IPS-18a (cell line): ENCODE measurements around the gene ZNF81.
"Not testable (repeated sequence)": the region's sequence is repeated elsewhere in the genome, so short reads cannot be mapped to it uniquely, and the experiment has no call there.

Source experiments
- H3K27ac ChIP-seq: one replicate; pipeline ENCODE4 v1.5.1; 2013; ENCODE audit warnings: low read length
- H3K27me3 ChIP-seq: one replicate; pipeline ENCODE4 v1.6.1; 2013; ENCODE audit warnings: mild to moderate bottlenecking, low read length; ENCODE audit not compliant: control insufficient read depth, insufficient read depth
- H3K36me3 ChIP-seq: one replicate; pipeline ENCODE4 v1.6.1; 2013; ENCODE audit warnings: low read depth, low read length; ENCODE audit not compliant: control insufficient read depth
- H3K4me1 ChIP-seq: one replicate; pipeline ENCODE4 v1.6.1; 2013; ENCODE audit warnings: low read depth, low read length; ENCODE audit not compliant: control insufficient read depth
- H3K4me3 ChIP-seq: one replicate; pipeline ENCODE4 v1.5.1; 2013; ENCODE audit warnings: low read length
- H3K9ac ChIP-seq: one replicate; pipeline ENCODE4 v1.6.1; 2013; ENCODE audit warnings: mild to moderate bottlenecking, low read length, moderate library complexity
- H3K9me3 ChIP-seq: one replicate; pipeline ENCODE4 v1.6.1; 2013; ENCODE audit warnings: low read depth, low read length; ENCODE audit not compliant: control insufficient read depth

Gene ZNF81

GRCh38 chrX:47936224-47936939 is 99.7 kb downstream of the ZNF81 start:
- Histone ChIP-seq H3K36me3 (no peaks in the 10 kb centered on the region), H3K4me1 (peaks cover 6% of the 10 kb centered on the region), H3K9ac (no peak overlapping the region), H3K27ac (no peak overlapping the region), H3K27me3 (no peaks in the 10 kb centered on the region), H3K9me3 (peaks cover 21% of the 10 kb centered on the region), H3K4me3 (no peak overlapping the region)

GRCh38 chrX:47936940-47937317 is 100.2 kb downstream of the ZNF81 start:
- Histone ChIP-seq H3K9me3 (peaks cover 21% of the 10 kb centered on the region), H3K27ac (no peak overlapping the region), H3K4me3 (no peak overlapping the region), H3K36me3 (no peaks in the 10 kb centered on the region), H3K9ac (no peak overlapping the region), H3K27me3 (no peaks in the 10 kb centered on the region), H3K4me1 (peaks cover 6% of the 10 kb centered on the region)

- Histone ChIP-seq H3K36me3 (no peaks in the 10 kb centered on the region), H3K4me3 (no peak overlapping the region), H3K9ac (no peak overlapping the region), H3K27ac (no peak overlapping the region), H3K4me1 (peaks cover 6% of the 10 kb centered on the region), H3K9me3 (peaks cover 16% of the 10 kb centered on the region), H3K27me3 (no peaks in the 10 kb centered on the region)
Measured at GRCh38 chrX:47940448-47940847, 103.7 kb downstream of the ZNF81 start.

- no peaks in the 10 kb centered on the region for H3K36me3 ChIP-seq
- no peaks in the 10 kb centered on the region for H3K27me3 ChIP-seq
- no peak overlapping the region for H3K4me3 ChIP-seq
- H3K4me1 ChIP-seq: peaks cover 3% of the 10 kb centered on the region
- peaks cover 16% of the 10 kb centered on the region for H3K9me3 ChIP-seq
- H3K9ac ChIP-seq: no peak overlapping the region
- H3K27ac ChIP-seq: no peak overlapping the region
Measured at GRCh38 chrX:47941423-47941822, 104.7 kb downstream of the ZNF81 start.

GRCh38 chrX:47955295-47955694 is 118.6 kb downstream of the ZNF81 start:
- H3K4me1 ChIP-seq, H3K27ac ChIP-seq, H3K36me3 ChIP-seq, H3K4me3 ChIP-seq, H3K9ac ChIP-seq, H3K27me3 ChIP-seq: not testable (repeated sequence)
- peaks cover 11% of the 10 kb centered on the region for H3K9me3 ChIP-seq

- Histone ChIP-seq H3K9ac (no peak overlapping the region), H3K4me3 (no peak overlapping the region), H3K27ac (no peak overlapping the region), H3K9me3 (peaks cover 10% of the 10 kb centered on the region), H3K4me1 (no peaks in the 10 kb centered on the region), H3K27me3 (no peaks in the 10 kb centered on the region), H3K36me3 (no peaks in the 10 kb centered on the region)
Measured at GRCh38 chrX:47956016-47956415, 119.3 kb downstream of the ZNF81 start.

- H3K36me3 ChIP-seq, H3K27ac ChIP-seq, H3K27me3 ChIP-seq, H3K9me3 ChIP-seq, H3K9ac ChIP-seq, H3K4me3 ChIP-seq, H3K4me1 ChIP-seq: not testable (repeated sequence)
Measured at GRCh38 chrX:47958206-47958605, 121.5 kb downstream of the ZNF81 start.

- H3K27ac ChIP-seq: no peak overlapping the region
- no peak overlapping the region for H3K4me3 ChIP-seq
- peaks cover 10% of the 10 kb centered on the region for H3K9me3 ChIP-seq
- no peaks in the 10 kb centered on the region for H3K4me1 ChIP-seq
- H3K9ac ChIP-seq: no peak overlapping the region
- H3K27me3 ChIP-seq: no peaks in the 10 kb centered on the region
- H3K36me3 ChIP-seq: no peaks in the 10 kb centered on the region
Measured at GRCh38 chrX:47958761-47959342, 122.2 kb downstream of the ZNF81 start.

- Histone ChIP-seq H3K4me3 (no peak overlapping the region), H3K4me1 (no peaks in the 10 kb centered on the region), H3K27me3 (no peaks in the 10 kb centered on the region), H3K9me3 (peaks cover 23% of the 10 kb centered on the region), H3K36me3 (no peaks in the 10 kb centered on the region), H3K9ac (no peak overlapping the region), H3K27ac (no peak overlapping the region)
Measured at GRCh38 chrX:47960406-47960805, 123.7 kb downstream of the ZNF81 start.

GRCh38 chrX:47961830-47962229 is 125.1 kb downstream of the ZNF81 start:
- not testable (repeated sequence) for H3K27ac ChIP-seq, H3K36me3 ChIP-seq, H3K4me3 ChIP-seq, H3K27me3 ChIP-seq, H3K4me1 ChIP-seq, H3K9ac ChIP-seq
- peaks cover 28% of the 10 kb centered on the region for H3K9me3 ChIP-seq

- not testable (repeated sequence) for H3K9ac ChIP-seq, H3K4me3 ChIP-seq, H3K27ac ChIP-seq, H3K4me1 ChIP-seq, H3K27me3 ChIP-seq, H3K36me3 ChIP-seq
- H3K9me3 ChIP-seq: peaks cover 55% of the 10 kb centered on the region
Measured at GRCh38 chrX:47965526-47965925, 128.8 kb downstream of the ZNF81 start.
